Tibial nerve (tissue), 4 donors: ENCODE data around the gene EFCAB14.

ENCODE experiments used
- EP300 ChIP-seq, 2 donors: sonication (generic); formaldehyde crosslinking; IDR thresholded peaks; one replicate each; pipeline ENCODE4 v1.6.1; 2017; ENCODE audit warnings: antibody characterized with exemption in 2 of 2, mild to moderate bottlenecking in 1 of 2
- POLR2A ChIP-seq, 2 donors: fragments of 450-650 bp; IDR thresholded peaks; one replicate each; pipeline ENCODE4 v1.6.1; 2017; ENCODE audit warnings: antibody characterized with exemption in 2 of 2, mild to moderate bottlenecking in 2 of 2, moderate library complexity in 2 of 2
- TF ChIP-seq, protein P1 (sequence below), 5 experiments: fragments of 200-600 bp in 3 of 5; fragments of 450-650 bp in 2 of 5; sonication (generic) in 3 of 5; IDR thresholded peaks; one replicate each; pipeline ENCODE4 v1.5.1; 2016 to 2019; ENCODE audit warnings: antibody characterized with exemption in 5 of 5, mild to moderate bottlenecking in 3 of 5, moderate library complexity in 2 of 5

DNA sequence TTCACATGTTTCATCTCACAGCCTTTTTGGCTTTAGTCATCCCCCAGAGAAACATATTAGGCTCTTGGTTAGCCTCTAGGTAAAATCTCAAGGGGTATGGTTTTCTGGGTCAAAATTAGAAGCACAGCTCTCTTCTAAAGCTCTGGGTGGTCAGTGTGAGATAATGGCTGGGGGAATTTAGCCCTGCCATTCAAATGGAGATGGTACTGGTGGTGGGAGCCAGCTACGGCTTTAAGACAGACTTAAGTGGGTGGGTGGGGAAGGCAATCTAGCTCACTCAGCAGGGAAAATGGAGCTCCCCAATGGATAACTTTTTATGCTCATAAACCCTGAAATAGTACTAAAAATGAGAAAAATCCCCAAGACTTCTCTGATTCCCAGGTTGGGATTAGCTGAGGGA lies 41.6 kb downstream of the EFCAB14 start:
- TF ChIP-seq POLR2A (IDR thresholded peaks at IDR 0.05) (no peak), EP300 (IDR thresholded peaks at IDR 0.05) (no peak)
- TF ChIP-seq, protein P1, sequence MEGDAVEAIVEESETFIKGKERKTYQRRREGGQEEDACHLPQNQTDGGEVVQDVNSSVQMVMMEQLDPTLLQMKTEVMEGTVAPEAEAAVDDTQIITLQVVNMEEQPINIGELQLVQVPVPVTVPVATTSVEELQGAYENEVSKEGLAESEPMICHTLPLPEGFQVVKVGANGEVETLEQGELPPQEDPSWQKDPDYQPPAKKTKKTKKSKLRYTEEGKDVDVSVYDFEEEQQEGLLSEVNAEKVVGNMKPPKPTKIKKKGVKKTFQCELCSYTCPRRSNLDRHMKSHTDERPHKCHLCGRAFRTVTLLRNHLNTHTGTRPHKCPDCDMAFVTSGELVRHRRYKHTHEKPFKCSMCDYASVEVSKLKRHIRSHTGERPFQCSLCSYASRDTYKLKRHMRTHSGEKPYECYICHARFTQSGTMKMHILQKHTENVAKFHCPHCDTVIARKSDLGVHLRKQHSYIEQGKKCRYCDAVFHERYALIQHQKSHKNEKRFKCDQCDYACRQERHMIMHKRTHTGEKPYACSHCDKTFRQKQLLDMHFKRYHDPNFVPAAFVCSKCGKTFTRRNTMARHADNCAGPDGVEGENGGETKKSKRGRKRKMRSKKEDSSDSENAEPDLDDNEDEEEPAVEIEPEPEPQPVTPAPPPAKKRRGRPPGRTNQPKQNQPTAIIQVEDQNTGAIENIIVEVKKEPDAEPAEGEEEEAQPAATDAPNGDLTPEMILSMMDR (IDR thresholded peaks at IDR 0.05): no peak
